Mesothelial cell of epicardium (in vitro differentiated cells): ENCODE data around the gene HECTD2. TPM values are rescaled to one million over a fixed set of nuclear protein-coding genes. Genes with fewer than 3 reads are reported as not detected.
"Not testable (repeated sequence)": the region's sequence is repeated elsewhere in the genome, so short reads cannot be mapped to it uniquely, and the experiment has no call there.

Source experiments
- DNase-seq, 2 experiments: peaks; one replicate each; pipeline ENCODE4 v3.0.0; 2021; ENCODE audit warnings: low spot score in 2 of 2; ENCODE audit not compliant: unreplicated experiment in 2 of 2
- H3K27ac Mint-ChIP-seq: 2 replicates; pipeline ENCODE4 v1.8.0; 2021; ENCODE audit warnings: mixed read lengths
- H3K27me3 Mint-ChIP-seq: 2 replicates; pipeline ENCODE4 v1.8.0; 2021; ENCODE audit warnings: low read depth, mixed read lengths
- H3K36me3 Mint-ChIP-seq: 2 replicates; pipeline ENCODE4 v1.8.0; 2021; ENCODE audit warnings: mixed read lengths
- H3K4me1 Mint-ChIP-seq: 2 replicates; pipeline ENCODE4 v1.8.0; 2021; ENCODE audit warnings: mixed read lengths
- H3K4me3 Mint-ChIP-seq: 2 replicates; pipeline ENCODE4 v1.8.0; 2021; ENCODE audit warnings: mild to moderate bottlenecking, moderate library complexity, mixed read lengths
- H3K9me3 Mint-ChIP-seq: 2 replicates; pipeline ENCODE4 v1.8.0; 2021; ENCODE audit warnings: mixed read lengths
- total RNA-seq: library from RNA; stranded (reverse); gene quantifications from 3 replicates; pipeline ENCODE4 v1.2.1, GENCODE V29; 2021
- TF ChIP-seq, protein P1 (sequence below): fragments of 200-600 bp; sonication (generic); IDR thresholded peaks from one replicate; pipeline ENCODE4 v1.5.0; 2021; ENCODE audit warnings: antibody characterized with exemption; ENCODE audit not compliant: unreplicated experiment

HECTD2 gene
- total RNA-seq, 1 donor from 2014 or later, result 22.5 TPM

DNA sequence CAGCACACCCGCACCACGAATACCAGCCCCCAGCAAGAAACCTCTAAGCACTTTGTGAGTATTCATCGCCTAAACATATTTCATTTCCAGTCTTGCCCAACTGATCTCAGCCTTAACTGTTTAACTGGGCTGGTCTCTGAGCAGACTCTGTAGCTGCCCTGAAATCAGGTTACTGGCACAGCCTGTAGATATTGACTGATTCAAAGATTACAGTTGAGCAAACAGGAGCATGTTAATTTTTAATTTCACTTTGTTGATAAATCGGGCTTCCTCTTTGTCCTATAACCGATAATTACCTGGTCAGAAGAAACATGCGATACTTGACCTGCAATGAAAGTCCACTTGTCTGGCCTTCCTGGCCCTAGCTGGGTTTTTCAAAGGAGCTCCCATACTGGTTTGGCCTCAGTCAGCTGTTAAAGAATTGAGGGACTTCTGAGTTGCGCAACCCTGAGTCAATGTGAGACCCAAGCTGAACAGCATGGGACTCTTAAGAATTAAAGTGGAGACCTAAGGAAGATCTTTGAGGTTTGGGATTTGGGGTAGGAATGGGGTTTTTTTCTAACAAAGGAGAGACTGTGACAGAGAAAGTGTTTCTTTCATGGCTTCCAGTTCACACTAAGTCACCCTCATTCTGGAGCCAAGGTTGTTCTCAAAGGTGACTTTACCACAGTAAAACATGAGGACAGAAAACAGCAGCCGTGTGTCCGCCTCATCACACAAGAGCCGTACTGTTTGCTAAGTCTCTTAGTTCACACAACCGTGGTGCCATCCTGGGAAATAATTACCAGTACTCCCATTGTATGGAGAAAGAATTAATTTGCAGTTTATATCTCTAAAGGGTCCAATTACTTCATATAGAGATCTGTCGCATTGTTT, 146.8 kb downstream of the HECTD2 start:
- no peaks in the 10 kb centered on the region for H3K36me3 Mint-ChIP-seq
- peaks cover 39% of the 10 kb centered on the region for H3K4me1 Mint-ChIP-seq
- no peak for DNase-seq
- H3K27me3 Mint-ChIP-seq, result no peaks in the 10 kb centered on the region
- H3K4me3 Mint-ChIP-seq, result no peak overlapping the region
- peak overlapping the region; percentile 80 for H3K27ac Mint-ChIP-seq
- TF ChIP-seq, protein P1, sequence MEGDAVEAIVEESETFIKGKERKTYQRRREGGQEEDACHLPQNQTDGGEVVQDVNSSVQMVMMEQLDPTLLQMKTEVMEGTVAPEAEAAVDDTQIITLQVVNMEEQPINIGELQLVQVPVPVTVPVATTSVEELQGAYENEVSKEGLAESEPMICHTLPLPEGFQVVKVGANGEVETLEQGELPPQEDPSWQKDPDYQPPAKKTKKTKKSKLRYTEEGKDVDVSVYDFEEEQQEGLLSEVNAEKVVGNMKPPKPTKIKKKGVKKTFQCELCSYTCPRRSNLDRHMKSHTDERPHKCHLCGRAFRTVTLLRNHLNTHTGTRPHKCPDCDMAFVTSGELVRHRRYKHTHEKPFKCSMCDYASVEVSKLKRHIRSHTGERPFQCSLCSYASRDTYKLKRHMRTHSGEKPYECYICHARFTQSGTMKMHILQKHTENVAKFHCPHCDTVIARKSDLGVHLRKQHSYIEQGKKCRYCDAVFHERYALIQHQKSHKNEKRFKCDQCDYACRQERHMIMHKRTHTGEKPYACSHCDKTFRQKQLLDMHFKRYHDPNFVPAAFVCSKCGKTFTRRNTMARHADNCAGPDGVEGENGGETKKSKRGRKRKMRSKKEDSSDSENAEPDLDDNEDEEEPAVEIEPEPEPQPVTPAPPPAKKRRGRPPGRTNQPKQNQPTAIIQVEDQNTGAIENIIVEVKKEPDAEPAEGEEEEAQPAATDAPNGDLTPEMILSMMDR, result no peak
- peaks cover under 1% of the 10 kb centered on the region for H3K9me3 Mint-ChIP-seq

DNA sequence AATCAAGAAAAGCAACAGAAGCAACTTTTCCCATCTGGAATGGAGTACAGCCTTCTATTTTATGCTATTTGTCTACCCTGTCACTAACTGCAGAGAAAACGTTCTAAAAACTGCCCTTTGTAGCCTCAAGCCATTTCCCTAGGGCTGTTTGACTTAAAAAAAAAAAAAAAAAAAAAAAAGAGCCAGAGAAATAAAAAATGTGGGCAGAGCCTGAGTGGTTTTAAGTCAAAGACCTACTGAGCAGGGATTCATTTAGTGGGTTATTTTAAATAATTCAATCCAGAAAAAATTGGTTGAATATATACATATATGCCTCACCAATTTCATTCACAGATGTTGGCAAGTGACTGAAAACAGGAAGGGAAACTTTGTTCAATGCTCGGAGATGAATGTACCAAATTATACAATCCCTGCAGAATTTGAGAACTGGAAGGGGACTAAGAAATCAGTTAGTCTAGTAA, 147.5 kb downstream of the HECTD2 start:
- Mint-ChIP-seq H3K9me3 (peaks cover 8% of the 10 kb centered on the region), H3K4me1 (peaks cover 42% of the 10 kb centered on the region), H3K36me3 (no peaks in the 10 kb centered on the region), H3K27ac (peak overlapping the region; percentile 80), H3K27me3 (no peaks in the 10 kb centered on the region), H3K4me3 (no peak overlapping the region)
- TF ChIP-seq, protein P1, result no peak
- no peak for DNase-seq

DNA sequence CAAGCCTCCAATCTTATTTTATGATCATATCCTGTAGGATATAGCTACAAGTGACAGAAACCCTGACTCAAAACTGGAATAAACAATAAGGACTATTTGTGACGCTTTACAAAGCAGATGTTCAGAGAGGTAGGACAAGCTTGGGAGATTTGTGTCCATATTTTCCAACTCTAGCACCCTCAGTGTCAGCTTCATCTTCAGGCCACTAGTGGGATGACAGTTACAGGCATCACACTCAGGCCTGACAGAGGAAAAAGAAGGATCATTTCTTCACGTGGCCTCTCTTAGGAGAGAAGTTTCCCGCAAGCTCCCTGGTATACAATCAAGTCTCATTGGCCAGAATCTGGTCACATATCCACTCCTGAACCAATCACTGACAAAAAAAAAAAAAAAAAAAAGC, 148.3 kb downstream of the HECTD2 start:
- no peaks in the 10 kb centered on the region for H3K27me3 Mint-ChIP-seq
- H3K9me3 Mint-ChIP-seq, result peaks cover 8% of the 10 kb centered on the region
- H3K36me3 Mint-ChIP-seq, result no peaks in the 10 kb centered on the region
- no peak for DNase-seq
- TF ChIP-seq, protein P1, result no peak
- H3K4me3 Mint-ChIP-seq, result no peak overlapping the region
- peaks cover 42% of the 10 kb centered on the region for H3K4me1 Mint-ChIP-seq
- no peak overlapping the region for H3K27ac Mint-ChIP-seq

DNA sequence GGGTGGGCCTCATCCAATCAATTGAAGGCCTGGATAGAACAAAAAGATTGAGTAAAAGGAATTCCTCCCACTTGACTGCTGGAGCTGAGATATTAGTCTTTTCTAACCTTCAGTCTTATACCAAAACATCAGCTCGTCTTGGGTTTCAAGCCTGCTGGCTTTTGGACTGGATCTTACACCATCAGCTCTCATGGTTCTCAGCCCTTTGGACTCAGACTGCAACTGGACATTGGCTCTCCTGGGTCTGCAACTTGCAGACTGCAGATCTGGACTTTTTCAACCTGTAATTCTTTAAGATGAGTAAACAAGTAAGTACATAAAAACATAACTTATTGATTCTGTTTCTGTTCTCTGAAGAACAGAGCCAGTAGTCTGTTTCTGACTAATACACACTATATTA, 149.0 kb downstream of the HECTD2 start:
- Mint-ChIP-seq H3K4me1 (peaks cover 42% of the 10 kb centered on the region), H3K36me3 (no peaks in the 10 kb centered on the region), H3K27ac (no peak overlapping the region), H3K9me3 (peaks cover 8% of the 10 kb centered on the region), H3K27me3 (no peaks in the 10 kb centered on the region), H3K4me3 (no peak overlapping the region)
- no peak for DNase-seq
- TF ChIP-seq, protein P1, result no peak

DNA sequence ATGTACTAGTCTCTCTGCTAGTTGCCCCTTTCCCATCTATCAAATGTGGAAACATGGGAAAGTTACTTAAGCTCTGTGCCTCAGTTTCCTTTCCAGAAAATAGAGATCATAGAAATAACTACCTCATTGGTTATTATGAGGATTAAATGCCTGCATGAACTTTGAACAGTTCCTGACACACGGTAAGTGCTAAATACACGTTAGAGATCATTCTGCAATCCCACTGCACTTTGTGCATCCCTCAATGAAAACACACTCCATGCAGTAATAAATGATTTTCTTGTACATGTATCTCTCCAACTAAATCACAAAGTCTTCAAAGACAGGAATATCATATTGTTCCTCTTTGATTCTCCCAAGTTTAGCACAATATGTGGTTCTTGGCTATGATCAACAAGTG, 149.6 kb downstream of the HECTD2 start:
- TF ChIP-seq, protein P1, result no peak
- Mint-ChIP-seq H3K9me3 (peaks cover 8% of the 10 kb centered on the region), H3K4me1 (peaks cover 42% of the 10 kb centered on the region), H3K36me3 (no peaks in the 10 kb centered on the region), H3K4me3 (no peak overlapping the region), H3K27me3 (no peaks in the 10 kb centered on the region), H3K27ac (no peak overlapping the region)
- no peak for DNase-seq

DNA sequence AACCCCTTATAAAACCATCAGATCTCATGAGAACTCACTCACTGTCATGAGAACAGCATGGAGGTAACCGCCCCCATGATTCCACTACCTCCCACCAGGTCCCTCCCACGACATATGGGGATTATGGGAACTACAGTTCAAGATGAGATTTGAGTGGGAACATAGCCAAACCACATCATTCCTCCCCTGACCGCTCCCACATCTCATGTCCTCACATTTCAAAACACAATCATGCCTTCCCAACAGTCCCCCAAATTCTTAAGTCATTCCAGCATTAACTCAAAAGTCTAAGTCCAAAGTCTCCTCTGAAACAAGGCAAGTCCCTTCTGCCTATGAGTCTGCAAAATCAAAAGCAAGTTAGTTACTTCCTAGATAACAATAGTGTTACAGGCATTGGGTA, 150.7 kb downstream of the HECTD2 start:
- H3K27me3 Mint-ChIP-seq, H3K36me3 Mint-ChIP-seq: not testable (repeated sequence)
- peaks cover 38% of the 10 kb centered on the region for H3K4me1 Mint-ChIP-seq

More for the DNA sequence above, 150.7 kb downstream of the HECTD2 start:
- H3K27ac Mint-ChIP-seq, result peak overlapping the region; percentile 10
- DNase-seq, H3K4me3 Mint-ChIP-seq, H3K9me3 Mint-ChIP-seq: not testable (repeated sequence)
